RPMI7951 (cell line): ENCODE data around the gene CALML4. TPM values are rescaled to one million over a fixed set of nuclear protein-coding genes. Genes with fewer than 3 reads are reported as not detected.
"Not testable (repeated sequence)": the region's sequence is repeated elsewhere in the genome, so short reads cannot be mapped to it uniquely, and the experiment has no call there.

Source experiments
- DNase-seq: peaks from one replicate; pipeline ENCODE4 v3.0.0-alpha.2; 2012; ENCODE audit warnings: low read depth
- total RNA-seq: library from RNA; depleted of rRNA; stranded (reverse); fragments of >200 nt; shearing (Covaris generic); gene quantifications from 2 replicates; pipeline ENCODE4 v1.2.3, GENCODE V29; 2014

The CALML4 gene
- total RNA-seq, 1 experiment from 2014 or later: 1.4 TPM

DNA sequence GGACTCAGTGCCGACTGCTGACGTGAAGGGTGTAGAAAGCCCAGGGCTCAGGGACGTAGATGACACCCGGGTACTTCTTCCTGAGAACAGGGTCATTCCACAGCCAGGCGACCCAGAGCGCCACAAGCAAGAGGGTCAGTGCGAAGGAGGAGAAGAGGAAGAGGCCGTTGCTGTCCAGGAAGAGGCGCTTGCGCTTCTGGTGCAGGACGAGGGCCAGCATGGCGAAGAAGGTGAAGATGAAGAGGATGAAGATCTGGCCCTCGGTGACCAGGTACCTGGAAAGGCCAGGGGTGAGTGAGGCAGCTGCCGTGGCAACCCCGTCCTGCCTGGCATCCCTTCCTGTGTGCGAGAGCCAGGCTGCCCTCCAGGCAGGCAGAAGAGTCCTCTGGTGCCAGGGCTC is 3.0 kb upstream of the CALML4 start:
- DNase-seq: no peak

DNA sequence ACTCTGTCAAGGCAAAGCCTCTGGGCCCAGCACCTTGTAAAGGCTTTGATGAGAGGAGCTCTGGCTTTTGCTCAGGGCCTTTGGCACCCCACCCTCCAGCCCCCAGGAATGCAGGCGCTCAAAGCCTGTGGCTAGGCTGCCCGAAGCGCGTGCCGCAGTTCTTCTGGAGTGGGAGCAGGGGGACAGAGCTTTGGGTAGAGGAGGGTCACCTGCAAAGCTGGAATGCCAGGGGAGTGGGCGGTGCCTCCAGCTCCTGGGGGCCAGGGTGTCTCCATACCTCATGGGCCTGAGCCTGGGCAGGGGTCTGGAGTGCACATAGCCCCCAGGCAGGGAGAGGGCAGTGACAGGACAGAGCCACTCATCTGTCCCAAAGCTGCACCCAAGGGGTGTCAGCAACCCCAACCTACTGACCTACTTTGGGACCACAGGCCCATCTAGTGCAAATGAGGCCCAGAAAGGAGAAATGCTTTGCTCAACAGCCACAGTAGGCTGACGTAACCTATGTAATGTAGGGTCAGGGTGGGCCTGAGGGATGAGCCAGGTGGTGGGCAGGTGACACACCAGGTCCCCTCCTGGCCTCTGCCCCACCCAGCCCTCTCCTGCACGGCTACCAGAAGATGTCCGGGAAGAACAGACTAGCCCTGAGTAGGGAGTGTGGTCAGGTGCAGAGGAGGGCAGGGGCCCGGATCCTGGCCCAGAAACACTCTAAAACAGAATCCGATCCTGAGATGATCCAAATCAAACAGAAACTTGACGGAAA is 2.2 kb upstream of the CALML4 start:
- no peak for DNase-seq

- DNase-seq: no peak
Observed at GRCh38 chr15:68206711-68207151, 1.6 kb upstream of the CALML4 start.

DNA sequence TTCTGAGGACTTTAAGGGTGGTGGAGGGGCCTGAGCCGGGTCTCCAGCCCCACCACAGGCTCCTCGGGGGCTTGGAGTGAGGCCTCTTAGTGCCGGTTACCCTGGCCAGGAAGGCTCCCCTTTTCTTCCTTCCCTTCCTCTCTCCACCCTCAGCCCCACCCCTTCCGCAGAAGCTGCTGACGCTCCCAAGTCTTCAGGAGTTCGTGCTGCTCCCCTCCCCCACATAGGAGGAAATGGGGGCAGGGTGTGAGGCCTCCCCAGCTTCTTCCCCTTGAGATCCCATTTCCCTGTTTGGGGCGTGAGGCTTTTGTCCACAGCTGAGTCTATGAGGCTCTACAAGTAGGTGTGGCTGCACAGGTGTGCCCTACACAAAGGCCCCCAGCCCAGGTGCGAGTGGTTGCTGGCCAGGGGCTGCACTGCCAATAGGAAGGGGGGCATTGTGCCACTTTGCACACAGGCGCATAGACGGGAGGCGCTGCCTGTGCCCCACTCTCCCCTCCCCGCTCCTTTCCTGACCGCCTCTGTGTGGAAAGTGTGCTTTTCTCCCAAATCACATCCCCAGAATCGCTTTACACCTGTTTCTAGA is 915 bp upstream of the CALML4 start:
- no peak for DNase-seq

- DNase-seq: no peak
Observed at GRCh38 chr15:68205558-68205944, 419 bp upstream of the CALML4 start.

DNA sequence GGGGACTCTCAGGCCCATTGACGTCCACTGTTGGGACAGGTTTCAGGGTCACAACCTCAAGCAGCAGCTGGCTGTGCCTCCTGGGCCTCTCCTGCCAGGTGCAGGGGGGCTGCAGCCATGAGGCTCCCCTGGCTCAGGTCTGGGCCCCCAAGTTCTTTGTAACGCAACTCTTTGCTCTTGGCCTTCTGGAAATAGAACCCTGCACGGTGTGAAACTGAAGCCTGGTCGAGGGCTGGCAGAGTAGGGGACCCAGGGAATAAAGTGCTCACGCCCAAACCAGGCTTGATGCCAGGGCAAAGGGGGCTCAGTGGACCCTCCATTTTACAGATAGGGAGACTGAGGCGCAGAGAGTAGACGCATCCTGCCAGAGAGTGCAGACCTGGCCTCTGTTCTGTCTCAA is 771 bp downstream of the CALML4 start:
- no peak for DNase-seq

DNA sequence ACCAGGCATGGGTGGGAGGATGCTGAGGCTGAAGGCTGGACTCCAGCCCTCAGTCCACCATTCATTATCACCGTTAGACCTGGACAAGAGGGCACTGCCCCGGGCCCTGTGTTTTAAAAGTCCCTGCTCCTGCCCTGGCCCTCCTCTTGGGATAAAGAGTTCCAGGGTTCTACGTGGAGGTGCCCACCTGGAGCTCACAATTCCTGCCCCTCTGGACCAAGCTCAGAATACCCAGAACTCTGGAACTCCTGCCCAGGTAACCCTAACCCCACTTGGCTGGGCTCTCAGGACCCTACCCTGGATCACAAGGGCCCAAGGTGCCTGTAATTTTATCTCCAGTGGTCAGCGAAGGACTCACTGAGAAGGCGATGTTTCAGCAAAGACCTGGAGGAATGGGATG is 1.2 kb downstream of the CALML4 start:
- no peak for DNase-seq

DNA sequence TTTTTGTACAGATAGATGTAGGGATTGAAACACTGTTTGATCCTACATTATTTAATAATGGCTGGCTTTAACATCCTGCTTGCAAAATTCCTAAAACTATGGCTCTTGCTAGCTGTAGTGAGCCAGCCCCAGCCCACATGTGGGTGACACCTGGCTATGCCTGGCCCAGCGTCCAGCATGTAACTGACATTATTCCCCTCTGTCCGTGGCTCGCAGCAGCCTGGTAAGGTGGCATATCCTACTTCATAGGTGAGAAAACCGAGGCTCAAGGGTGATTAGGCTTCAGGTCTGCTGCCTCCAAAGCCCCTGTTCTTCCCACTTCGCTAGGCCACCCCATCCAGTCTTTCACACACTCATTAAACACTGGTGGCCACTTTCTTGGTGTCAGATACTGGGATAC is 1.6 kb downstream of the CALML4 start:
- DNase-seq: no peak

DNA sequence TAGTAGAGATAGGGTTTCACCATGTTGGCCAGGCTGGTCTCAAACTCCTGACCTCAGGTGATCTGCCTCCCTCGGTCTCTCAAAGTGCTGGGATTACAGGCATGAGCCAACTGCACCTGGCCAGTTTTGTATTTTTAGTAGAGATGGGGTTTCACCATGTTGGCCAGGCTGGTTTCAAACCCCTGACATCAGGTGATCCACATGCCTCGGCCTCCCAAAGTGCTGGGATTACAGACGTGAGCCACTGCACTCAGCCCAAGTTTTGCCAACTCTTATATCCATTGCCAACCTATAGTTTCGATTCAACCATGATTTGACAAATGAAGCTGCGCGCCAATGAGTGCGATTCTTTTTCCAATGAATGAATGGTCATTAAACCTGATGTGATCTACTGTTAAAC is 2.1 kb downstream of the CALML4 start:
- DNase-seq: not testable (repeated sequence)

GRCh38 chr15:68201879-68202261 is 3.3 kb downstream of the CALML4 start:
- no peak for DNase-seq

GRCh38 chr15:68201153-68201878 is 3.8 kb downstream of the CALML4 start:
- DNase-seq: no peak

GRCh38 chr15:68200016-68200861 is 4.9 kb downstream of the CALML4 start:
- no peak for DNase-seq

DNA sequence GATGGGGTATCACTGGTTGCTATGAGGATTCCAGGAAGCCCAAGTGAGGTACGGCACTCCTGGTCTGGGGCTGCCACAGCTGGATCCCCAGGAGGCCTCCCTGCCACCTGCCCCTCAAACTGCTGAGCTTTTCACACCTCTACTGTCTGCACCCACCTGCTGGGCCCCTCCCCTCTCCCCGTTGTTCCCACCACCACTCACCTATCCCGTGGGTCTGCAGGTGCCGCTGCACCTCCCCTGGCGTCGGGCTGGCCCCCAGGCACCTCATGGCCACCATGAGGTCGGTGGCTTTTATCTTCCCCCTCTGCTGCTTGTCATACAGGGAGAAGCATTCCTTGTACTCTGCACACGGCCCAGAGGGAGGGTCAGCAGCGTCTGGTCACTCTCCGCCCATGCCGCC is 5.8 kb downstream of the CALML4 start:
- no peak for DNase-seq

DNA sequence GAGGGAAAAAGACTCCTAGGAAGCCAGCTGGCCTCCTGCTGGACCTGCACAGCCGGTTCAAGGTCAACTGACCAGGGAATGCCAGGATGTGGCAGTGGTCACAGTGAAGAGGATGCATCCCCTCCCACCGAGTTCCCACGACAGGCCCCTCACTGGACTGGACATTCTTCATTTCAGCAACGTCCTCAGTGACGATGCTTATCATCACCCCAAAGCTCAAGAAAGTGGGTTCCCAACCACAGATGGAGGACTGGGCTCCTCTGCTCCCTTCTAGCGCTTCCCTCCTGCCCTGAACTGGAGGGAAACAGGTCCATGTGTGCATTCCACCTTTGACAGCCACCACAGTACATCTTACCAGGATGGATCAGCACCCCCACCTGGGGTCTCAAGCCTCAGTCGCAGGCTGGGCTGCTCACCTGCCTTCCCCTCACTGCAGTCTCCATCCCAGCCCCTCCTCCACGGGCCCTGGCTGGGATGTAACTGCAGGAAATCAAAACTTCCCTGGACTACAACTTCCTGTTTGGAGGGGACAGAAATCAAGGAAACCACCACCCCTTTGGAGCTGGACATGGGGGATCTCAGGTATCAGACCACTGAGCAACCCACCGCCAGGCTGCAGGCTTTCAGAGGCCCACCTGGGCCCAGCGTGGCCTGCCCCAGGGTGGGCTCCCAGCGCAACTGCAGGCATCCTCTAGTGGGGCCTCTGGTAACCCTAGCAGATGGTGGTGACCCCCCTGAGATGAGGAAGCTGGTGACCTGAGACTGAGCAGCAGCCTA is 7.3 kb downstream of the CALML4 start:
- no peak for DNase-seq

GRCh38 chr15:68197170-68197492 is 8.0 kb downstream of the CALML4 start:
- DNase-seq: no peak

DNA sequence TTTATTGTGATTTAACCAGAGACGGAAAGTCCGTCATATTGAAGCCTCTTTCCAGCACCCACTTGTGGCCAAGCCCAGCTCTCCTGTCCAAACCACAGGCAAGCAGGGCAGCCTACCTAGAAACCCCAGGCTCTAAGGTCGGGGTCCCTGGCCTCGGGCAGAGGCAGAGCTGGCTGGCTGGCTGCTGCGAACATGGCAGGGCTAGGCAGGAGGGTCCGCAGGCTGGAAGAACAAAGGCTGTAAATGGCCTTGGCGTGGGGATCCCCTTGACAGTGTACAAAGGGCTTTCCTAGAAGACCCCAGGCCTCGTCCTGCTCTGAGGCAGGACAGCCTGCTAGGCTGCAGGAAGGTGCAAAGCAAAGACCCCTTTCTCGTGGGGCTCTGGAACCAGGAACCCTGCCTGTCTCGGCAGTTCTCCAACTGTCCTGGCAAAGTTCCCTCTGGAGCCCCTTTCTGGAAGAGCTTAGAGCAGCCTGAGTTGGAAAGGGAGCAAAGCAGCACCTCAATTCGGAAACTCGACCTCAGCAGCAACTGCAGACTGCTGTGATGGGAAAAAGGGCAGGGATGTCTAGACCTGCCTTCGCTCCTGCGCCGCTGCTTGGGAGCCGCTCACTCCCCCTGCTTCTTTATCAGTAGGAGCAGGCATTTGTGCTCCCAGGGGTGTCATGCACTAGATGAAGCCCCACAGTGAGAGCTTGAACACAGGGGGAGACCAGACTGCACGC is 8.5 kb downstream of the CALML4 start:
- DNase-seq: no peak

DNA sequence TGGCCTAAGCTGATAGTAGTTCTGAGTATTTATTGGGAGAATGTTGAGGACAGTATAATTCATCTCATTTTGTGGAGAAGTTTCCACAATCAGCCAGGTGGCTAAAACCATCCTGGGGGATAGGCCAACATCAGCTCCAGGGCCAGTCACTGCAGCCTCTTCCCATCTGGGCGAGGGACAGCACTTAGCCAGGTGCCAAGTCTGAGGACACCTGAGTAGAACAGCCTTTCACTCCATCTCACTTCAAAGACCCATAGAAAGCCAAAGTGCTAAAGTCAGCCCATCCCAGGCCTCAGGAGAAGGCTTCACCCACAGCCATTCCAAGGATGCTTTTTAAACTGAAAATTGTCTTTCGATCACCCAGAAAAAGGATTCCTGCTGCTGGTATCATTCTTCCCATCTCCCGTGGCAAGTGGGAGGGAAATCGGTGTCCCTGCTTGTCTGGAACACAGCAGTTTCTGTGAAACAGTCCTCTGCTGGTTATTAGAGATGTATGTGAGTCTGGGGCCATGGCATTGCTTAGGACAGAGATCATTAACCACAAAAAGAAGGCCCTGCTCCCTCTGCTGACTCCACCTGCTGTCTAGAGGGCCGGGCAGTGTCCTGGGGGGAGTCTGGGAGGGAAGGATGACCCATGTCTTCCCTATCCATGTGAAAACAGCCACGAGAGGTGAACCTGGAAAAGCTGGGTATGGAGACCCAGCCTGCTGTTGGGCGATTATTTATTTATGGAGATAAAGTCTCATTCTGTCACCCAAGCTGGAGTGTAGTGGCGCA is 9.6 kb downstream of the CALML4 start:
- no peak for DNase-seq

GRCh38 chr15:68192804-68193486 is 12.2 kb downstream of the CALML4 start:
- DNase-seq: no peak

DNA sequence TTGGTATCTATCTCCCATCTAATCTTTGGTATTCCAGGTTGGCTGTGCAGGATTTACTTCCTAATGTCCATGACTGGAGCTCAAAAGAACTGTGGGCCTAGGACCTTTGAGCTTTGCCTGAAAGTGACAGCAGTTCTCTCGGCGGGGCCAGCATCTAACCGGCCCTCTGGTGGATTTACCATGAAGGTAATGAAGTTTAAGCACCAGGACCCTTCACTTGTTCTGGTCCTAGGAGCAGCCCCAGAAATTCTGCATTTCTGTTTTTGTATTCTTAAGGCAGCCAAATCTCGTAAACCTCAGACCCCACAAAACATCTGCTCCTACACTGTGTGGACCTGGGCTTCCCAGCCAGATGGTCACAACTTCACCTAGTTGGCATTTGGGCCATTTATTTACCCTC is 13.0 kb downstream of the CALML4 start:
- no peak for DNase-seq
